A172 (cell line): Measurements from ENCODE around the gene TRIM50. TPM values are rescaled to one million over a fixed set of nuclear protein-coding genes. Genes with fewer than 3 reads are reported as not detected.
"Not testable (repeated sequence)": the region's sequence is repeated elsewhere in the genome, so short reads cannot be mapped to it uniquely, and the experiment has no call there.

Source experiments
- DNase-seq: peaks from one replicate; pipeline ENCODE4 v3.0.0-alpha.2; 2015; ENCODE audit warnings: low spot score
- total RNA-seq: library from RNA; depleted of rRNA; stranded (reverse); fragments of >200 nt; shearing (Covaris generic); gene quantifications from 2 replicates; pipeline ENCODE4 v1.2.3, GENCODE V29; 2014

The TRIM50 gene
- total RNA-seq, 1 experiment from 2014 or later, result not detected

DNA sequence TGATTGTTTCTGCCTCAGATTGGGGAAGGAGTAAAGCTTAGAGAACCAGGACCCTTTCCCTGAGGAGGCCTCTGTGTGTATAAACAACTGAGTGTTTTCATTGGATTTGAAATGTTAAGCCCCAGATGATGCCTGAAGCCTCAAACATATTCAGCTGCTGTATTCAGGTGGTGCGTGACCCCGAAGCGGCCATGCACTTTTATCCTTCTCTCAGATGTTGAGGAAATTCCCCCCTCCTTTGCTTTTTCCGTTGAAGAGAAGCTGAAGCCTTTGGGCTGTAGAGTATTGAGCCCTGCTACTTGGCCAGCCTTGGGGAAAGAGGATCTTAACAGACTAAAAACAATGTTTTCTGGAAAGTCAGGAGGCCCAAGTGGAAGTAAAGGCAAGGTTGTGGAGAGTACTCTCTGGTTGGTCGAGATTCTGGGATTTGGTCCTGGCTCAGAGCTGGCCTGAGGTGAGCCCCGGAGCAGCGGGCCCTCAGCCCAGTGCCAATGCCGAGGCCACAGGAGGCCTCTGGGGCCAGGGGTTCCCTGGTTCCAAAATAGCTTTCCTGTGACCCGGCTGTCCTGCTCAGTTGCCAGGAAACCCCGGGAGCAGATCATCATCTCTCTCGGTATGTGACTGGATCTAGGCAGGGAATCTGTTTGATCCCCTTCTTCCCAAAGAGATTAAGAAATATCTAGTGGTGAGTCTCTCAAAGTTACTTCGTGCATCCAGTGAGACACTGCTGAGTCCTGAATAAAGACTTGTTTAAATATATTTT lies 22.6 kb upstream of the TRIM50 start:
- no peak for DNase-seq

GRCh38 chr7:73349763-73350162 lies 21.9 kb upstream of the TRIM50 start:
- DNase-seq, result no peak

- no peak for DNase-seq
These were observed 18.1 kb upstream of the TRIM50 start for GRCh38 chr7:73345951-73346350.

- no peak for DNase-seq
These were observed 17.7 kb upstream of the TRIM50 start for GRCh38 chr7:73345538-73345937.

DNA sequence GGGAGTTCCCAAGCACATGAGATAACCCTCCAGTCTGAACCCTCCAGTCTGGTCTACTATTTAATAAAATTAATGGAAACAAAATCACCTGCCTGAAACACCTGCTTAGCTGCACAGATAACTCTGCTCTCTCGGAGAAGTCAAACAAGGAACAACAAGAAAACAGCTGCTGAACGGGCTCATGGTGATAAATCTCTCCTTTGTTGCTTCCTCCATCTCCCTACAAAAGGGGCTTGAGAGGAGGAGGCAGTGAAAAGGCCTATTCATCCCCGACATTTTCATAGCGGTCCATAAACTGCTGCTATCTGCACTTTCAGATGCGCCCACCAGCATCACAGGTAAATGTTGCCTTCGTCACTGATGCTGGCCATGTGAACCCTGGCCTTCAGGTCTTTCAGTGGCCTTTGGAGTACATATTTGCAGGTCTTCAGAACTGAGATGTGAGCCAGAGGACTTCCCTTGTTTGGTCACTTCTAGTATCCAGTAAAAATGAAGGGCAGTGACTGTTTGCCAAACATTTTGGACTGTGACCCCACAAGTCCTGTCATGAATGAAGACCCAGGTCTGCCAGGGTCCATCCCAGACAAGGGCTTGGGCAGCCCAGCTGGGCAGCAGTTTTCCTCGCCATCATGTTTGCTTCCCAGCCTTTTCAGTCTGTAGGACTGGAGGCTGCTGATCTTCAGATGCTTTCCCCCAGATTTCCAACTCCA lies 15.9 kb upstream of the TRIM50 start:
- no peak for DNase-seq

DNA sequence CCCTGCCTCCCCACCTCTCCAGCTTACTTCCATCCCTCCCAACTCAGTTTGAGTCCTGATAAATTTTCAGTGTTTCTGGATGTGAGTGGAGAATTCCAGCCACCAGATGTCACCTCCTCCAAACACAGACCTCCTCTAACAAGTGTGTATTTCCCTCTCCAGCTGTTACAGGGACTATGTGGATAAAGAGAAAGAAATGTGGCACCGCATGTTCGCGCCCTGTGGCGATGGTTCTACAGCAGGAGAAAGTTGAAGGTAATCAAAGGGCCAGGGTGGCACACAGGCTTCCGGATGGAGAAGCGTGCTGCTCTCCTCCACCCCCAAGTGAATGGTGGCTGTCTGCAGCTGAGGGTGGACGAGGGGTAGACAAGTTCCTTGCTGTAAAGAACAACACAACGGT lies 14.8 kb upstream of the TRIM50 start:
- DNase-seq, result peak; percentile 60

GRCh38 chr7:73341877-73342276 lies 14.0 kb upstream of the TRIM50 start:
- DNase-seq, result peak; percentile 90

- no peak for DNase-seq
These were observed 12.6 kb upstream of the TRIM50 start for GRCh38 chr7:73340514-73340913.

GRCh38 chr7:73338321-73338720 lies 10.4 kb upstream of the TRIM50 start:
- no peak for DNase-seq

- DNase-seq, result no peak
These were observed 4.6 kb upstream of the TRIM50 start for GRCh38 chr7:73332447-73332846.

DNA sequence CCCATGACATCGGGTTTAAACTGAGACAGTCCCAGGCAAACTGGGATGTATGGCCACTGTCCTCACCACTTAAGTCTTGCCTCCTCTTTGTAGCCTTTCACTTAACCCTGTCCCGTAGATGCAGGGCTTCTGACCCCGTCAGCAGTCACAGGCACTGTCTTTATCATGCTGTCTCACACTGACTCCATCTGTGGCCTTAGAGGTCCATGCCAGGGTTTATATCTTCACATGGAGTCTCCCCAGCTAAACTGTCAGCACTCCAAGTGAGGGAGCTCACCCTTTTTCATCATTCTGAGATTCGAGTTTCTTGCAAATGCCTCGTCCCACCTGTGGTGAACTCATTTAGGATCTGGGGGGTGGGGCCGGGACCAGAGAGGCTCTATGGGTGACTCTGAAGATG lies 2.9 kb upstream of the TRIM50 start:
- DNase-seq, result no peak

GRCh38 chr7:73329861-73330581 lies 2.1 kb upstream of the TRIM50 start:
- no peak for DNase-seq

- no peak for DNase-seq
These were observed 814 bp upstream of the TRIM50 start for GRCh38 chr7:73328696-73329095.

GRCh38 chr7:73327449-73327848 lies 433 bp downstream of the TRIM50 start:
- not testable (repeated sequence) for DNase-seq

- not testable (repeated sequence) for DNase-seq
These were observed 2.5 kb downstream of the TRIM50 start for GRCh38 chr7:73325424-73325823.

- peak; percentile 67 for DNase-seq
These were observed 3.6 kb downstream of the TRIM50 start for GRCh38 chr7:73324081-73324845.

- DNase-seq, result not testable (repeated sequence)
These were observed 4.3 kb downstream of the TRIM50 start for GRCh38 chr7:73323434-73324080.

GRCh38 chr7:73320009-73320408 lies 7.9 kb downstream of the TRIM50 start:
- not testable (repeated sequence) for DNase-seq

- not testable (repeated sequence) for DNase-seq
These were observed 8.3 kb downstream of the TRIM50 start for GRCh38 chr7:73319541-73319940.

GRCh38 chr7:73318656-73319204 lies 9.2 kb downstream of the TRIM50 start:
- DNase-seq, result not testable (repeated sequence)

DNA sequence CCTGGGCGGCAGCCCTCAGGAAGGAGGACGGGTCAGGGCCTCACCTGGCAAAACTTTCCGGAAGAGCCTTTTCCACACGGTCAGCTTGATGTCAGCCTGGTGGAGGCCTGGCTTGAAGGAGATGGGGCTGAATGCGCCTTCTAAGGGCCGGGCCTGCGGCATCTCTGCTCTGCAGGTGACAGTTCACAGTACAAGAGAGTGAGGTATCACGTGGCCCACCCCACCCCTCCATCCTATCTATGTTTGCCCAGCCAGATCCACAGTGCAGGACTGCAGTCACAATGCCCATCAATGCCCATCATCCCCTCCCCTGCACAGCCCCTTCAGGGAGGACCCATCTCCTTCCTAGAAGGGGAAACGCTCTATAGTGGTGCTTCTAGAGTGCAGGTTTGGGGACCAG lies 11.4 kb downstream of the TRIM50 start:
- DNase-seq, result no peak
